K562 (cell line): Measurements from ENCODE around the gene NSMF. TPM values are rescaled to one million over a fixed set of nuclear protein-coding genes. Genes with fewer than 3 reads are reported as not detected.

Source experiments
- ATAC-seq: fragments of 200-7000 bp; cut with Tn5 transposase; 3 replicates; pipeline ENCODE4 v1.9.1; 2020; ENCODE audit warnings: moderate library complexity
- BruUV-seq: library from RNA; stranded (reverse); fragments of 400-500 nt; replicated peaks from 2 replicates; lab custom pipeline; 2021; lab: Mats Ljungman, UMichigan
- CTCF ChIA-PET: fragments of 300-600 bp; formaldehyde crosslinking; extraction: SDS; loops from one replicate; lab custom pipeline; 2021; ENCODE audit warnings: low intra/inter-chr PET ratio; lab: Yijun Ruan, JAX
- POLR2A ChIA-PET: fragments of 300-600, 350-650 bp; sonication (Branson Sonifier 250); formaldehyde crosslinking; extraction: SDS; loops from one replicate; lab custom pipeline; 2021; ENCODE audit warnings: antibody characterized with exemption, inconsistent platforms; lab: Yijun Ruan, JAX
- DNase-seq, 4 experiments: peaks; one replicate each; pipeline versions ENCODE4 v3.0.0 to v3.0.0-alpha.2; 2011 to 2018; ENCODE audit warnings: low spot score in 3 of 4, mixed read lengths in 3 of 4; ENCODE audit errors: extremely low read depth in 1 of 4
- FAIRE-seq: peaks from 2 replicates; lab custom pipeline; 2011; peaks lifted over from hg19 to GRCh38; lab: Jason Lieb, UNC
- H2AFZ ChIP-seq: 2 replicates; pipeline ENCODE4 v1.6.0; 2011; ENCODE audit warnings: low read depth, low read length, control low read depth, inconsistent platforms
- H3K27ac ChIP-seq: fragments of 200-600 bp; 3 replicates; pipeline ENCODE4 v1.8.0; 2011; ENCODE audit warnings: low read depth, mild to moderate bottlenecking, control low read depth, inconsistent platforms, low read length, moderate library complexity, mixed read lengths; ENCODE audit errors: extremely low read depth
- H3K27me3 ChIP-seq, 2 experiments: fragments of 300-600 bp in 1 of 2; 2 replicates in 1 of 2; 3 replicates in 1 of 2; pipeline versions ENCODE4 v1.6.0 to v1.8.0; 2011; ENCODE audit warnings: inconsistent platforms in 2 of 2, low read length in 2 of 2, mild to moderate bottlenecking in 1 of 2, mixed read lengths in 1 of 2, moderate library complexity in 1 of 2; ENCODE audit not compliant: control insufficient read depth in 2 of 2, insufficient read depth in 2 of 2
- H3K36me3 ChIP-seq: fragments of 300-600 bp; 3 replicates; pipeline ENCODE4 v1.8.0; 2011; ENCODE audit warnings: mild to moderate bottlenecking, low read length, inconsistent platforms; ENCODE audit not compliant: control insufficient read depth, insufficient read depth
- H3K4me1 ChIP-seq, 2 experiments: fragments of 200-600 bp in 1 of 2; replicated peaks in 1 of 2; 2 replicates in 1 of 2; 3 replicates in 1 of 2; pipeline versions ENCODE4 v1.5.1 to v1.8.0; 2011; ENCODE audit warnings: inconsistent platforms in 2 of 2, low read length in 2 of 2, mild to moderate bottlenecking in 1 of 2, mixed read lengths in 1 of 2, moderate library complexity in 1 of 2; ENCODE audit not compliant: control insufficient read depth in 2 of 2, insufficient read depth in 2 of 2
- H3K4me2 ChIP-seq: 2 replicates; pipeline ENCODE4 v1.6.1; 2011; ENCODE audit warnings: low read length, control low read depth, inconsistent platforms, mixed read lengths; ENCODE audit not compliant: insufficient read depth
- H3K4me3 ChIP-seq: fragments of 200-600 bp; sonication (generic), shearing (Covaris generic); 2 replicates; pipeline ENCODE4 v1.5.1; 2016; ENCODE audit warnings: control low read depth, inconsistent platforms
- H3K79me2 ChIP-seq: fragments of 200-600 bp; 3 replicates; pipeline ENCODE4 v1.8.0; 2011; ENCODE audit warnings: low read length, inconsistent platforms; ENCODE audit not compliant: control insufficient read depth, insufficient read depth
- H3K9ac ChIP-seq, 2 experiments: 2 replicates each; pipeline versions ENCODE4 v1.6.0 to v1.6.1; 2011; ENCODE audit warnings: low read depth in 2 of 2, low read length in 2 of 2, control low read depth in 1 of 2, inconsistent platforms in 1 of 2, mild to moderate bottlenecking in 1 of 2, mixed read lengths in 1 of 2; ENCODE audit not compliant: insufficient read depth in 1 of 2
- H3K9me1 ChIP-seq: one replicate; pipeline ENCODE4 v1.6.0; 2011; ENCODE audit warnings: inconsistent platforms, mild to moderate bottlenecking, low read length, moderate library complexity; ENCODE audit not compliant: control insufficient read depth, insufficient read depth
- H3K9me3 ChIP-seq: replicated peaks from 2 replicates; pipeline ENCODE4 v1.5.1; 2011; ENCODE audit warnings: low read depth, low read length, inconsistent platforms; ENCODE audit not compliant: control insufficient read depth, insufficient read depth
- H4K20me1 ChIP-seq: replicated peaks from 2 replicates; pipeline ENCODE4 v1.6.1; 2011; ENCODE audit warnings: low read length, inconsistent platforms, mixed read lengths; ENCODE audit not compliant: control insufficient read depth, insufficient read depth
- CCAR2 ChIP-seq: fragments of 200-400 bp; formaldehyde crosslinking; IDR thresholded peaks from 2 replicates; pipeline ENCODE4 v1.6.1; 2017; ENCODE audit warnings: mild to moderate bottlenecking, low read depth, low read length
- CEBPG ChIP-seq, 3 experiments: fragments of 200-800 bp in 1 of 3; sonication (Bioruptor generic) in 1 of 3; sonication (generic) in 1 of 3; formaldehyde crosslinking in 1 of 3; IDR thresholded peaks in 2 of 3; conservative IDR thresholded peaks in 1 of 3; 2 replicates each; pipeline versions ENCODE4 v1.6.1 to v1.8.0; 2016 to 2022; ENCODE audit warnings: missing compliant biosample characterization in 2 of 3, missing genetic modification characterization in 2 of 3, mild to moderate bottlenecking in 1 of 3, missing genetic modification reagents in 1 of 3
- EHMT2 ChIP-seq: fragments of 450-650 bp; IDR thresholded peaks from 2 replicates; pipeline ENCODE4 v1.6.1; 2018; ENCODE audit warnings: antibody characterized with exemption
- EWSR1 ChIP-seq: fragments of 450-650 bp; IDR thresholded peaks from 2 replicates; pipeline ENCODE4 v1.6.1; 2018; ENCODE audit warnings: borderline replicate concordance, mild to moderate bottlenecking, low read depth, moderate library complexity; ENCODE audit not compliant: partially characterized antibody
- KLF10 ChIP-seq: fragments of 250-450 bp; sonication (Bioruptor Pico); IDR thresholded peaks from 2 replicates; pipeline ENCODE4 v1.6.1; 2021; ENCODE audit warnings: matching md5 sums
- MTA2 ChIP-seq: fragments of 450-650 bp; IDR thresholded peaks from 2 replicates; pipeline ENCODE4 v1.6.1; 2016; ENCODE audit warnings: low read depth
- NRF1 ChIP-seq, 2 experiments: fragments of 450-650 bp; IDR thresholded peaks in 1 of 2; conservative IDR thresholded peaks in 1 of 2; 2 replicates each; pipeline ENCODE4 v1.6.1; 2014; ENCODE audit warnings: mild to moderate bottlenecking in 2 of 2
- PHF8 ChIP-seq: fragments of 200-600 bp; sonication (generic); IDR thresholded peaks from 2 replicates; pipeline ENCODE4 v1.6.1; 2012; ENCODE audit warnings: mixed run types, mild to moderate bottlenecking, inconsistent platforms, low read length, moderate library complexity, borderline replicate concordance
- THRAP3 ChIP-seq: fragments of 450-650 bp; IDR thresholded peaks from 2 replicates; pipeline ENCODE4 v1.6.1; 2016; ENCODE audit warnings: mild to moderate bottlenecking, inconsistent platforms, borderline replicate concordance
- XRCC3 ChIP-seq: fragments of 450-650 bp; IDR thresholded peaks from 2 replicates; pipeline ENCODE4 v1.6.1; 2017; ENCODE audit warnings: mild to moderate bottlenecking, moderate library complexity
- YBX1 ChIP-seq: fragments of 450-650 bp; IDR thresholded peaks from 2 replicates; pipeline ENCODE4 v1.7.1; 2016; ENCODE audit warnings: mild to moderate bottlenecking
- ZBTB7A ChIP-seq: IDR thresholded peaks from 2 replicates; pipeline ENCODE4 v1.6.1; 2011; ENCODE audit warnings: low read depth, mild to moderate bottlenecking, low read length, moderate library complexity, borderline replicate concordance; ENCODE audit not compliant: control insufficient read depth
- ZNF263 ChIP-seq: sonication (generic); formaldehyde crosslinking; IDR thresholded peaks from 2 replicates; pipeline ENCODE4 v1.8.0; 2022; ENCODE audit warnings: mild to moderate bottlenecking, missing genetic modification reagents, borderline replicate concordance
- ZNF431 ChIP-seq: sonication (generic); formaldehyde crosslinking; IDR thresholded peaks from 2 replicates; pipeline ENCODE4 v1.8.0; 2022; ENCODE audit warnings: mild to moderate bottlenecking, missing genetic modification reagents
- ZNF764 ChIP-seq: fragments of 250-450 bp; sonication (Bioruptor Pico); IDR thresholded peaks from 2 replicates; pipeline ENCODE4 v1.4.0; 2020; ENCODE audit warnings: low read depth, mild to moderate bottlenecking, moderate library complexity
- WGBS: fragments of 100-300 bp; shearing (Covaris generic); methylation state at CpG from one replicate; pipeline ENCODE4 v1.1.6; 2016; ENCODE audit warnings: low coverage, mixed read lengths; ENCODE audit not compliant: insufficient coverage; ENCODE audit errors: missing lambda C conversion rate; 5-methylcytosine and 5-hydroxymethylcytosine counted together
- in situ Hi-C: fragments of 300-500 bp; cut with MboI; formaldehyde crosslinking; loops from 4 replicates; pipeline ENCODE4 v1.15.0; 2018; ENCODE audit warnings: inconsistent platforms, mixed read lengths
- intact Hi-C: fragments of 100-400 bp; cut with micrococcal nuclease; formaldehyde crosslinking; loops from 2 replicates; pipeline ENCODE4 v1.14.2; 2022
- polyA plus RNA-seq, 8 experiments: library from polyadenylated mRNA; depleted of rRNA in 4 of 8; stranded (reverse) in 5 of 8; unstranded in 3 of 8; fragments of >200 nt; fragmentation: Nextera tagmentation in 2 of 8; fragmentation: Illumina TruSeq in 1 of 8; extraction: Ambion mirVana in 2 of 8; extraction: Trizol in 1 of 8; gene quantifications; 2 replicates each; pipeline versions ENCODE4 v1.2.1 to v1.2.3, GENCODE V29; 2011 to 2014; ENCODE audit warnings: inconsistent platforms in 1 of 8, missing spikeins in 1 of 8
- total RNA-seq, 7 experiments: library from RNA; depleted of rRNA in 6 of 7; stranded (reverse); fragments of >200 nt in 6 of 7; fragmentation: Illumina TruSeq in 2 of 7; extraction: Trizol in 2 of 7; gene quantifications; 2 replicates each; pipeline versions ENCODE4 v1.2.1 to v1.2.3, GENCODE V29; 2011 to 2021; ENCODE audit warnings: low replicate concordance in 1 of 7
- TF ChIP-seq, protein P1 (sequence below), 2 experiments: fragments of 450-650 bp; IDR thresholded peaks; 2 replicates each; pipeline ENCODE4 v1.6.1; 2018; ENCODE audit warnings: mild to moderate bottlenecking in 2 of 2, low read depth in 1 of 2; ENCODE audit not compliant: partially characterized antibody in 2 of 2
- TF ChIP-seq, protein P2 (sequence below): fragments of 250-450 bp; sonication (Bioruptor Pico); IDR thresholded peaks from 2 replicates; pipeline ENCODE4 v1.8.0; 2021; ENCODE audit warnings: moderate library complexity, mild to moderate bottlenecking, inconsistent platforms

Gene NSMF
- total and polyA plus RNA-seq, 9 of the 15 experiments (the other 6 are each of a cell fraction or from before 2014, with no cell fraction given), result 0.20 to 82.7 (median 29.3) TPM

DNA sequence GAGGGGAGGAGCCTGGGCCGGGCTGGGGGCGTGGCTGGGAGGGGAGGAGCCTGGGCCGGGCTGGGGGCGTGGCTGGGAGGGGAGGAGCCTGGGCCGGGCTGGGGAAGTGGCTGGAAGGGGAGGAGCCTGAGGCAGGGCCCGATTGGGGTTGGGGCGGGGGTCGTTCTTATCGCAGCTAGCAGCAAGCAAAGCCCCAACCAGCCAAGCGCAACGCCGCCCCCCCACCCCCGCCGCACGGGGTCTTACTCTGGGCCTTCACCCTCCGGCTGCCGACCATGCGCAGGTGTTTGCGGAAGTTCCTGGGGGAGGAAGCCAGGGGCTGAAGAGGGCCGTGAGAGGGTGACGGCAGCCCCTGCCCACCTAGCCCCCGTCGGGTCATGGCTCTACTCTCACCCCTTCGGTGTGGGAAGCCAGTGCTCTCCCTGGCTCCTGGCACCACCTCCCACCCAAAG lies 5.0 kb downstream of the NSMF start:
- POLR2A ChIA-PET, result no interaction called here
- Histone ChIP-seq H3K4me2 (peak overlapping the region; percentile 71), H3K27me3 (no peaks in the 10 kb centered on the region), H3K9me1 (no peaks in the 10 kb centered on the region), H3K9ac (peak overlapping the region in 1 of 2 experiments; percentile 91; a peak in 2 of 4 replicates), H2AFZ (0 out of 2 replicates have a peak overlapping the region, but pooled peaks have one; percentile 32), H3K27ac (peak overlapping the region; percentile 51; the same call in 2 of the 3 replicates), H3K36me3 (peaks cover 67% of the 10 kb centered on the region), H3K4me3 (peak overlapping the region; percentile 34), H3K9me3 (no peaks in the 10 kb centered on the region), H3K4me1 (peaks cover 7 to 88% of the 10 kb centered on the region in 2 experiments), H3K79me2 (peaks cover 12% of the 10 kb centered on the region), H4K20me1 (no peaks in the 10 kb centered on the region)
- ATAC-seq (peak; percentile 73), DNase-seq (peak; percentile 67 to 82 (median 70)), FAIRE-seq (no peak)
- BruUV-seq, result no TSS peak
- intact Hi-C loops, result no loop called here
- 4% methylated on average over 3 of the region's 24 CpGs for WGBS
- CTCF ChIA-PET, result no interaction called here
- in situ Hi-C loops, result no loop called here
- TF ChIP-seq YBX1 (no peak), KLF10 (no peak), EHMT2 (no peak), XRCC3 (no peak), CEBPG (CRISPR knock-in tag; IDR thresholded peaks at IDR 0.05) (no peak), CEBPG (tag; conservative IDR thresholded peaks at IDR 0.05 in 1 of 2, IDR thresholded peaks at IDR 0.05 in 1 of 2) (no peak), PHF8 (peak; percentile 22; the same call in 1 of the 2 replicates), EWSR1 (no peak), THRAP3 (no peak), CCAR2 (no peak), ZBTB7A (peak; percentile 82; the same call in 1 of the 2 replicates), NRF1 (conservative IDR thresholded peaks at IDR 0.05 in 1 of 2, IDR thresholded peaks at IDR 0.05 in 1 of 2) (peak; percentile 68 to 76), ZNF431 (0 out of 2 replicates have a peak, but pooled peaks have one; percentile 15), ZNF764 (CRISPR knock-in tag) (no peak), ZNF263 (CRISPR knock-in tag) (0 out of 2 replicates have a peak, but pooled peaks have one; percentile 35), MTA2 (no peak)
- TF ChIP-seq, protein P1, sequence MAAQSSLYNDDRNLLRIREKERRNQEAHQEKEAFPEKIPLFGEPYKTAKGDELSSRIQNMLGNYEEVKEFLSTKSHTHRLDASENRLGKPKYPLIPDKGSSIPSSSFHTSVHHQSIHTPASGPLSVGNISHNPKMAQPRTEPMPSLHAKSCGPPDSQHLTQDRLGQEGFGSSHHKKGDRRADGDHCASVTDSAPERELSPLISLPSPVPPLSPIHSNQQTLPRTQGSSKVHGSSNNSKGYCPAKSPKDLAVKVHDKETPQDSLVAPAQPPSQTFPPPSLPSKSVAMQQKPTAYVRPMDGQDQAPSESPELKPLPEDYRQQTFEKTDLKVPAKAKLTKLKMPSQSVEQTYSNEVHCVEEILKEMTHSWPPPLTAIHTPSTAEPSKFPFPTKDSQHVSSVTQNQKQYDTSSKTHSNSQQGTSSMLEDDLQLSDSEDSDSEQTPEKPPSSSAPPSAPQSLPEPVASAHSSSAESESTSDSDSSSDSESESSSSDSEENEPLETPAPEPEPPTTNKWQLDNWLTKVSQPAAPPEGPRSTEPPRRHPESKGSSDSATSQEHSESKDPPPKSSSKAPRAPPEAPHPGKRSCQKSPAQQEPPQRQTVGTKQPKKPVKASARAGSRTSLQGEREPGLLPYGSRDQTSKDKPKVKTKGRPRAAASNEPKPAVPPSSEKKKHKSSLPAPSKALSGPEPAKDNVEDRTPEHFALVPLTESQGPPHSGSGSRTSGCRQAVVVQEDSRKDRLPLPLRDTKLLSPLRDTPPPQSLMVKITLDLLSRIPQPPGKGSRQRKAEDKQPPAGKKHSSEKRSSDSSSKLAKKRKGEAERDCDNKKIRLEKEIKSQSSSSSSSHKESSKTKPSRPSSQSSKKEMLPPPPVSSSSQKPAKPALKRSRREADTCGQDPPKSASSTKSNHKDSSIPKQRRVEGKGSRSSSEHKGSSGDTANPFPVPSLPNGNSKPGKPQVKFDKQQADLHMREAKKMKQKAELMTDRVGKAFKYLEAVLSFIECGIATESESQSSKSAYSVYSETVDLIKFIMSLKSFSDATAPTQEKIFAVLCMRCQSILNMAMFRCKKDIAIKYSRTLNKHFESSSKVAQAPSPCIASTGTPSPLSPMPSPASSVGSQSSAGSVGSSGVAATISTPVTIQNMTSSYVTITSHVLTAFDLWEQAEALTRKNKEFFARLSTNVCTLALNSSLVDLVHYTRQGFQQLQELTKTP (IDR thresholded peaks at IDR 0.05; ENCODE audit: low read depth in 1 of 2, partially characterized antibody in 2 of 2), result no peak
- TF ChIP-seq, protein P2, sequence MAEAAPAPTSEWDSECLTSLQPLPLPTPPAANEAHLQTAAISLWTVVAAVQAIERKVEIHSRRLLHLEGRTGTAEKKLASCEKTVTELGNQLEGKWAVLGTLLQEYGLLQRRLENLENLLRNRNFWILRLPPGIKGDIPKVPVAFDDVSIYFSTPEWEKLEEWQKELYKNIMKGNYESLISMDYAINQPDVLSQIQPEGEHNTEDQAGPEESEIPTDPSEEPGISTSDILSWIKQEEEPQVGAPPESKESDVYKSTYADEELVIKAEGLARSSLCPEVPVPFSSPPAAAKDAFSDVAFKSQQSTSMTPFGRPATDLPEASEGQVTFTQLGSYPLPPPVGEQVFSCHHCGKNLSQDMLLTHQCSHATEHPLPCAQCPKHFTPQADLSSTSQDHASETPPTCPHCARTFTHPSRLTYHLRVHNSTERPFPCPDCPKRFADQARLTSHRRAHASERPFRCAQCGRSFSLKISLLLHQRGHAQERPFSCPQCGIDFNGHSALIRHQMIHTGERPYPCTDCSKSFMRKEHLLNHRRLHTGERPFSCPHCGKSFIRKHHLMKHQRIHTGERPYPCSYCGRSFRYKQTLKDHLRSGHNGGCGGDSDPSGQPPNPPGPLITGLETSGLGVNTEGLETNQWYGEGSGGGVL, result no peak
